Measurements from ENCODE around the gene GATB. TPM values are rescaled to one million over a fixed set of nuclear protein-coding genes. Genes with fewer than 3 reads are reported as not detected.

GATB gene
- total and polyA plus RNA-seq, 5 donors from 2014 or later = 7.9 to 13.3 (median 11.7) TPM

DNA sequence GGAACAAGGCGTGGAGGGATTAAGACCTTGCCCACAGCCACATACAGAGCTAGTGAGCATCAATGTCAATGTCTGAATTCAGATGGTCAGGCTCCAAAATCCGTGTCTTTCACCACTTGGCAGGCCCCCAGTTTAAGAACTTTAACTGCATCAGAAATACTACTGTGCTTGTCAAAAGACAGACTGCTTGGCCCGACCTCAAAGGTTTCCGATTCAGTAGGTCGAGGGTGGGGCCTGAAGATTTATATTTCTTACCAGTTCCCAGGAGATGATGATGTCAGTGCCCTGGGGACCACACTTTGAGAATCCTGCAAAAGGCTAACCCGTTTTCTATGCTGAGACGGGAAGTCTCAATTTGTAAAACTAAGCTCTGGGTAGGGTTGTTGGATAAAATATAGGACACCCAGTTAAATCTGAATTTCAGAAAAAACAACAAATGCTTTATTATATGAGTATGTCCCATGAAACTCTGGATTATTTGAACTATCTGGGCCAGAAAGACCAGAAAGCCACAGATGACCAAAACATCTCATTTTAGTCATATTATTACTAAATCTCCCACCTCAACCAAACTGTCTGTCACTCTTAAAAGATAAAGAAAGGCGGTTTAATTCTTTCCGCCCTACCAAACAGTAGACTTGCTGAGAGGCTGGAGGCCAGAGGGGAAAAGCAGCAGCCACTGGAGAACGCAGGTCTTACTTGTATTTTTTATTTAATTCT is 42.7 kb downstream of the GATB start:
- Histone ChIP-seq H3K27ac (ENCODE audit: insufficient read depth, low read length, poor library complexity, severe bottlenecking) (no peak overlapping the region), H3K4me1 (ENCODE audit: control insufficient read depth, insufficient read depth, low read length, poor library complexity, severe bottlenecking) (no peaks in the 10 kb centered on the region), H3K36me3 (ENCODE audit: control insufficient read depth, insufficient read depth, low read length) (peaks cover 9% of the 10 kb centered on the region), H3K4me3 (ENCODE audit: low read depth, low read length) (no peak overlapping the region), H3K27me3 (ENCODE audit: control insufficient read depth, insufficient read depth, low read length) (no peaks in the 10 kb centered on the region), H3K9me3 (ENCODE audit: control insufficient read depth in 2 of 2, low read length in 2 of 2) (no peaks in the 10 kb centered on the region)
- DNase-seq = no peak
- Mint-ChIP-seq H3K4me3 (no peak overlapping the region), H3K4me1 (no peaks in the 10 kb centered on the region), H3K27me3 (no peaks in the 10 kb centered on the region), H3K9me3 (no peaks in the 10 kb centered on the region), H3K36me3 (peaks cover 50% of the 10 kb centered on the region), H3K27ac (peak overlapping the region in 1 of 3 donors; percentile 60)
- no peak for ATAC-seq (ENCODE audit: low read depth in 2 of 2)

DNA sequence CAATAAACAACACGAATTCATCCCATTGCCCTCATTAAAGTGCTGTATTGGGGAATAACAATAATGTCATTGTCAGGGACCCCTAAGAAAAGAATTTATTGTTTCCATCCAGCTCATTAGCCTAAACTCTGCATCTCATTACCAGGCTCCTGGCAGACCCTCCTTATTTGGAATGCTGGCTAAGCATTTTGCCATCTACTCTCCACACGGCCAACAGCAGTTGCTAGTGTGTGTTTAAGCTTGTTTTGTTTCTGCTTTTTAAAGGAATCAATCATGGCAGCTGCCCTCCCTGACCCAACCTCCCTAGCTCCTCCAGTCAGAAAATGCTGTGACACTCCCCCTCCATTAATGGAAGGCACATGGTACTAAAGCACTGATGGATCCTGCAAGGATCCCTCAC is 43.5 kb downstream of the GATB start:
- no peak for DNase-seq
- H3K4me1 Mint-ChIP-seq = no peaks in the 10 kb centered on the region
- ATAC-seq (ENCODE audit: low read depth in 2 of 2) = no peak
- Histone ChIP-seq H3K4me1 (ENCODE audit: control insufficient read depth, insufficient read depth, low read length, poor library complexity, severe bottlenecking) (no peaks in the 10 kb centered on the region), H3K9me3 (ENCODE audit: control insufficient read depth in 2 of 2, low read length in 2 of 2) (no peaks in the 10 kb centered on the region), H3K36me3 (ENCODE audit: control insufficient read depth, insufficient read depth, low read length) (peaks cover 9% of the 10 kb centered on the region), H3K27me3 (ENCODE audit: control insufficient read depth, insufficient read depth, low read length) (no peaks in the 10 kb centered on the region), H3K4me3 (ENCODE audit: low read depth, low read length) (no peak overlapping the region), H3K27ac (ENCODE audit: insufficient read depth, low read length, poor library complexity, severe bottlenecking) (no peak overlapping the region)
- no peak overlapping the region for H3K4me3 Mint-ChIP-seq
- no peaks in the 10 kb centered on the region for H3K9me3 Mint-ChIP-seq
- H3K27me3 Mint-ChIP-seq = no peaks in the 10 kb centered on the region
- peak overlapping the region in 1 of 3 donors; percentile 60 for H3K27ac Mint-ChIP-seq
- peaks cover 43% of the 10 kb centered on the region for H3K36me3 Mint-ChIP-seq

DNA sequence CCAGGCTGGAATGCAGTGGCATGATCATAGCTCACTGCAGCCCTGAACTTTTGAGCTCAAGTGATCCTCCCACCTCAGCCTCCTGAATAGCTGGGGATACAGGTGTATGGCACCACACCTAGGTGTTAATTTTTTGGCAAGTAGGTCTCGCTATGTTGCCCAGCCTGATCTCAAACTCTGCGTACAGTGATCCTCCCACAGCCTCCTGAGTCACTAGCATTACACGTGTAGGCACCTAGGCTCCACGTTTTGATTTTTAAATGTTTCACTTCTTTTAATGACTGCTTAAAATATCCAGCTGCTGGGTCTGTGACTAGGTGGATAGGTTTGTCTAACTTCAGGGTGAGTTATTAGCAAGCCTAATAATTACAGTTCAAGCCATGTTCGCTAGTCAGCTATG is 44.5 kb downstream of the GATB start:
- no peak overlapping the region for H3K27ac ChIP-seq (ENCODE audit: insufficient read depth, low read length, poor library complexity, severe bottlenecking)
- Mint-ChIP-seq H3K27ac (no peak overlapping the region), H3K27me3 (no peaks in the 10 kb centered on the region), H3K36me3 (peaks cover 37% of the 10 kb centered on the region), H3K4me3 (no peak overlapping the region), H3K4me1 (no peaks in the 10 kb centered on the region), H3K9me3 (no peaks in the 10 kb centered on the region)
- H3K9me3 ChIP-seq (ENCODE audit: control insufficient read depth in 2 of 2, low read length in 2 of 2) = no peaks in the 10 kb centered on the region
- no peaks in the 10 kb centered on the region for H3K27me3 ChIP-seq (ENCODE audit: control insufficient read depth, insufficient read depth, low read length)
- H3K36me3 ChIP-seq (ENCODE audit: control insufficient read depth, insufficient read depth, low read length) = peaks cover 9% of the 10 kb centered on the region
- no peaks in the 10 kb centered on the region for H3K4me1 ChIP-seq (ENCODE audit: control insufficient read depth, insufficient read depth, low read length, poor library complexity, severe bottlenecking)
- no peak for ATAC-seq (ENCODE audit: low read depth in 2 of 2)
- DNase-seq = no peak
- H3K4me3 ChIP-seq (ENCODE audit: low read depth, low read length) = no peak overlapping the region

DNA sequence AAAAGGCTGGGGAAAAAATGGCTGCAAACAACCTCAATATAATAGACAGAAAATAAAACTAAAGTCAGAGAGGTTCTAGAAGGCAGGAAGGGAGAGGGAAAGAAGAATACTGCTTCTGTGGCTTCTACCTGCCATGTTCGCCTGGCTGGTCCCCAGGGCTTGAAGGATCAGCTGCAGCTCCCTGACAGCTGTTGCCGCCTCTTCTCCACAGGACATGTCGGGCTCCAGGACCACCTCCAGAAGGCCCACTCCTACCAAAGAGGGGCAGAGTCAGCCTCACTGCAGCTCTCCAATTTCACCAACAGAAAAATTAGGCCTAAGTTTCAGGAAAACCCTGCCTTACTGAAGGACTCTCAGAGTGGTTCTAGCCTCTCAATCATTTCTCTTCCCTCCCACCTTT is 44.9 kb downstream of the GATB start:
- H3K27ac Mint-ChIP-seq = no peak overlapping the region
- no peak for ATAC-seq (ENCODE audit: low read depth in 2 of 2)
- H3K9me3 Mint-ChIP-seq = no peaks in the 10 kb centered on the region
- Histone ChIP-seq H3K4me1 (ENCODE audit: control insufficient read depth, insufficient read depth, low read length, poor library complexity, severe bottlenecking) (no peaks in the 10 kb centered on the region), H3K9me3 (ENCODE audit: control insufficient read depth in 2 of 2, low read length in 2 of 2) (no peaks in the 10 kb centered on the region), H3K27ac (ENCODE audit: insufficient read depth, low read length, poor library complexity, severe bottlenecking) (no peak overlapping the region), H3K4me3 (ENCODE audit: low read depth, low read length) (no peak overlapping the region), H3K36me3 (ENCODE audit: control insufficient read depth, insufficient read depth, low read length) (peaks cover 9% of the 10 kb centered on the region), H3K27me3 (ENCODE audit: control insufficient read depth, insufficient read depth, low read length) (no peaks in the 10 kb centered on the region)
- no peak for DNase-seq
- peaks cover 40% of the 10 kb centered on the region for H3K36me3 Mint-ChIP-seq
- H3K4me3 Mint-ChIP-seq = no peak overlapping the region
- H3K27me3 Mint-ChIP-seq = no peaks in the 10 kb centered on the region
- no peaks in the 10 kb centered on the region for H3K4me1 Mint-ChIP-seq

DNA sequence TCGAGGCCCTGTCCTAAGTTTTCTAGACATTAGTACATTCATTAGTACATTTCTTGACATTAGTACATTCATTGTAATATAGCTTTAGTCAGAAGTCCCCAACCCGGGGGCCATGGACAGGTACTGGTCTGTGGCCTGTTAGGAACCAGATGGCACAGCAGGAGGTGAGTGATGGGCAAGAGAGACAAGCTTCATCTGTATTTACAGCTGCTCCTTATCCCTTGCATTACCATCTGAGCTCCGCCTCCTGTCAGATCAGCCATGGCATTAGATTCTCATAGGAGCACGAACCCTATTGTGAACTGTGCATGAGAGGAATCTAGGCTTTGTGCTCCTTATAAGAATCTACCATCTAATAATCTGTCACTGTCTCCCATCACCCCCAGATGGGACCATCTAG is 48.0 kb downstream of the GATB start:
- Histone ChIP-seq H3K4me3 (ENCODE audit: low read depth, low read length) (no peak overlapping the region), H3K4me1 (ENCODE audit: control insufficient read depth, insufficient read depth, low read length, poor library complexity, severe bottlenecking) (no peaks in the 10 kb centered on the region), H3K36me3 (ENCODE audit: control insufficient read depth, insufficient read depth, low read length) (peaks cover 4% of the 10 kb centered on the region), H3K27ac (ENCODE audit: insufficient read depth, low read length, poor library complexity, severe bottlenecking) (no peak overlapping the region), H3K9me3 (ENCODE audit: control insufficient read depth in 2 of 2, low read length in 2 of 2) (no peaks in the 10 kb centered on the region), H3K27me3 (ENCODE audit: control insufficient read depth, insufficient read depth, low read length) (no peaks in the 10 kb centered on the region)
- Mint-ChIP-seq H3K36me3 (peaks cover 41% of the 10 kb centered on the region), H3K4me1 (no peaks in the 10 kb centered on the region), H3K27ac (no peak overlapping the region), H3K4me3 (no peak overlapping the region), H3K27me3 (no peaks in the 10 kb centered on the region), H3K9me3 (no peaks in the 10 kb centered on the region)
- ATAC-seq (ENCODE audit: low read depth in 2 of 2) (no peak), DNase-seq (no peak)

DNA sequence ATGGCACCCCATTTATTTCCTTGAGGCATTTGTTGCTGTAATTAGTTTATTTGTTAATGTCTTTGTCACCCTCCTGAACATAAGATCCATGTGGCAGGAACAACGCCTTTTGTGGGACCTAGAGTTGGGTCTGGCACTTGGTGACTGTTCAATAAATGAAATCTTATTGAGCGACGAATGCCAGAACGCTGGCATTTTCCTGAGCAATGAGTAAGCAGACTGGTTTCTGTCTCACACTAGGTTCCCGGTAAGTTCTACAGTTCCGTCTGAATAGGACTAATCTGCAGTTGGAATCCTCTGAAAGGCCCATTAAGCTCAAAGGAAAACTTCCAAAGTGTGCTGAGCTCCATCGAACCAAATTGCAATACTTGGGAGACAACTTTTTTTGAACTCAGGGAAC is 49.2 kb downstream of the GATB start:
- Histone ChIP-seq H3K9me3 (ENCODE audit: control insufficient read depth in 2 of 2, low read length in 2 of 2) (no peaks in the 10 kb centered on the region), H3K4me1 (ENCODE audit: control insufficient read depth, insufficient read depth, low read length, poor library complexity, severe bottlenecking) (no peaks in the 10 kb centered on the region), H3K27me3 (ENCODE audit: control insufficient read depth, insufficient read depth, low read length) (no peaks in the 10 kb centered on the region), H3K4me3 (ENCODE audit: low read depth, low read length) (no peak overlapping the region), H3K36me3 (ENCODE audit: control insufficient read depth, insufficient read depth, low read length) (peaks cover 2% of the 10 kb centered on the region), H3K27ac (ENCODE audit: insufficient read depth, low read length, poor library complexity, severe bottlenecking) (no peak overlapping the region)
- Mint-ChIP-seq H3K9me3 (no peaks in the 10 kb centered on the region), H3K27ac (no peak overlapping the region), H3K4me3 (no peak overlapping the region), H3K27me3 (no peaks in the 10 kb centered on the region), H3K36me3 (peaks cover 35% of the 10 kb centered on the region), H3K4me1 (peaks cover 0 to 3% (median 0%) of the 10 kb centered on the region in 4 donors)
- DNase-seq (no peak), ATAC-seq (ENCODE audit: low read depth in 2 of 2) (no peak)

DNA sequence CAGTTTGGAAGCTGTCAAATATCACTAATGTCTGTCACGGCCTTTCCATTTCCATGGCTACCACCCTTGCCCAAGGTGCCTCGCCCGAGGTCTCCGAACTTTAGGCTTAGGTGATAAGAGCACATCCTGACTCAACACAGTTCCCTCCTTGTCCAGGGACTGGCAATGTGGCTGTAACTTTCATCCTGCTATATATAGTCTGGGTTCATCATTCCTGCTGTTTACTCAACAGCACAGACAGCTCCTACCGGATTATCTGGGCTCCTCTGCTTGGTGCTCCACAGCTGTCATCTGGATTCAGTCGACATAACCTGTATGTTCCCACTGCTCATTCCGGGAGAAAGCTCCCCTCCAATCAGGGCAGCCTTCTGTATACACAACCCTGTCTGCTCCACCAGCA is 51.2 kb downstream of the GATB start:
- Histone ChIP-seq H3K4me3 (ENCODE audit: low read depth, low read length) (no peak overlapping the region), H3K9me3 (ENCODE audit: control insufficient read depth in 2 of 2, low read length in 2 of 2) (no peaks in the 10 kb centered on the region), H3K4me1 (ENCODE audit: control insufficient read depth, insufficient read depth, low read length, poor library complexity, severe bottlenecking) (no peaks in the 10 kb centered on the region), H3K36me3 (ENCODE audit: control insufficient read depth, insufficient read depth, low read length) (no peaks in the 10 kb centered on the region), H3K27me3 (ENCODE audit: control insufficient read depth, insufficient read depth, low read length) (no peaks in the 10 kb centered on the region), H3K27ac (ENCODE audit: insufficient read depth, low read length, poor library complexity, severe bottlenecking) (no peak overlapping the region)
- Mint-ChIP-seq H3K4me3 (no peak overlapping the region), H3K27ac (no peak overlapping the region), H3K4me1 (peaks cover 0 to 5% (median 0%) of the 10 kb centered on the region in 4 donors), H3K9me3 (no peaks in the 10 kb centered on the region), H3K36me3 (peaks cover 32% of the 10 kb centered on the region), H3K27me3 (no peaks in the 10 kb centered on the region)
- ATAC-seq (ENCODE audit: low read depth in 2 of 2) (no peak), DNase-seq (no peak)

DNA sequence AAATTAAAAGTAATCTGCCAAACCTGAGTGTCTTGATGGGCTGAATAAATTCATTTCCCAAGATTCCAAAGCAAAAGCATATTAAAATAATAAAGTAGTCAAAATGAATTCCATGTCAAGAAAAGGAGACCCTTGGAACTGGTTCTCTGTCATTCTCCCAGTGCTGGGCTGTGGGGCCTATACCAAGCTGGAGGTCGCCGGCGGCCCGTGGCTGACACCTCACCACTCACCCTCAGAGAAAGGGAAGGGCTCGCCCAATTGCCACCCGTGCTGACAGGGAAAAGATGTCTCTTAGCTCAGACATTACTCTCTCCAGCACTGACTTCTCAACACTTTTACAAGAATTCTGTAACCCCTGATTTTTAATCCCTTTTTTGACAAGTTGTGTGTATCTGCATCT is 51.7 kb downstream of the GATB start:
- Histone ChIP-seq H3K9me3 (ENCODE audit: control insufficient read depth in 2 of 2, low read length in 2 of 2) (no peaks in the 10 kb centered on the region), H3K27me3 (ENCODE audit: control insufficient read depth, insufficient read depth, low read length) (no peaks in the 10 kb centered on the region), H3K36me3 (ENCODE audit: control insufficient read depth, insufficient read depth, low read length) (no peaks in the 10 kb centered on the region), H3K4me3 (ENCODE audit: low read depth, low read length) (no peak overlapping the region), H3K4me1 (ENCODE audit: control insufficient read depth, insufficient read depth, low read length, poor library complexity, severe bottlenecking) (no peaks in the 10 kb centered on the region), H3K27ac (ENCODE audit: insufficient read depth, low read length, poor library complexity, severe bottlenecking) (no peak overlapping the region)
- no peaks in the 10 kb centered on the region for H3K9me3 Mint-ChIP-seq
- no peaks in the 10 kb centered on the region for H3K27me3 Mint-ChIP-seq
- no peak for ATAC-seq (ENCODE audit: low read depth in 2 of 2)
- DNase-seq = no peak
- no peak overlapping the region for H3K27ac Mint-ChIP-seq
- H3K36me3 Mint-ChIP-seq = peaks cover 32% of the 10 kb centered on the region
- peaks cover 0 to 5% (median 0%) of the 10 kb centered on the region in 4 donors for H3K4me1 Mint-ChIP-seq
- H3K4me3 Mint-ChIP-seq = no peak overlapping the region

Measured in CD4-positive, CD25-positive, alpha-beta regulatory T cell (primary cell).